ENCODE results near the gene CLSTN1. TPM values are rescaled to one million over a fixed set of nuclear protein-coding genes. Genes with fewer than 3 reads are reported as not detected.

Gene CLSTN1
- polyA plus RNA-seq, 1 experiment, result 34.3 TPM

GRCh38 chr1:9785406-9785805 is 38.4 kb downstream of the CLSTN1 start:
- Histone ChIP-seq H3K4me3 (ENCODE audit: low read depth, low read length) (no peak overlapping the region), H3K36me3 (ENCODE audit: control insufficient read depth, insufficient read depth, low read length) (no peaks in the 10 kb centered on the region), H3K27me3 (ENCODE audit: control insufficient read depth, insufficient read depth, low read length) (no peaks in the 10 kb centered on the region)
- CTCF ChIA-PET, result interaction anchor here (0.7 to 4.2 kb wide), 6 partner anchors 8 to 84 kb away, joined by 3 to 19 read pairs (median 4); no protein-coding TSS in a partner anchor
- no peak for TF ChIP-seq CTCF (IDR thresholded peaks at IDR 0.05; ENCODE audit: insufficient read depth, low read depth, low read length)
- POLR2A ChIA-PET, result interaction anchor here (0.6 kb wide), 1 partner anchor 15 kb away, joined by 4 read pairs; no protein-coding TSS in a partner anchor
- DNase-seq (ENCODE audit: low read depth), result no peak

- POLR2A ChIA-PET, result interaction anchor here (0.6 to 0.9 kb wide), 2 partner anchors 14 to 17 kb away, joined by 3 to 4 read pairs; no protein-coding TSS in a partner anchor
- CTCF ChIA-PET, result interaction anchor here (0.6 to 4.2 kb wide), 9 partner anchors 9 to 84 kb away, joined by 3 to 22 read pairs (median 5); no protein-coding TSS in a partner anchor
- H3K4me3 ChIP-seq (ENCODE audit: low read depth, low read length), result no peak overlapping the region
These were observed 39.1 kb downstream of the CLSTN1 start for GRCh38 chr1:9784508-9785133.

GRCh38 chr1:9782897-9783296 is 40.9 kb downstream of the CLSTN1 start:
- ChIA-PET POLR2A (no interaction called here), CTCF (interaction anchor here (1.0 to 1.2 kb wide), 2 partner anchors 81 to 83 kb away, joined by 3 to 6 read pairs; no protein-coding TSS in a partner anchor)
- Histone ChIP-seq H3K4me3 (ENCODE audit: low read depth, low read length) (no peak overlapping the region), H3K27me3 (ENCODE audit: control insufficient read depth, insufficient read depth, low read length) (no peaks in the 10 kb centered on the region), H3K36me3 (ENCODE audit: control insufficient read depth, insufficient read depth, low read length) (no peaks in the 10 kb centered on the region)
- no peak for DNase-seq (ENCODE audit: low read depth)
- TF ChIP-seq CTCF (IDR thresholded peaks at IDR 0.05; ENCODE audit: insufficient read depth, low read depth, low read length), result no peak

More at GRCh38 chr1:9784508-9785133, 39.1 kb downstream of the CLSTN1 start:
- no peaks in the 10 kb centered on the region for H3K36me3 ChIP-seq (ENCODE audit: control insufficient read depth, insufficient read depth, low read length)
- peak; percentile 66 for TF ChIP-seq CTCF (IDR thresholded peaks at IDR 0.05; ENCODE audit: insufficient read depth, low read depth, low read length)
- no peak for DNase-seq (ENCODE audit: low read depth)
- no peaks in the 10 kb centered on the region for H3K27me3 ChIP-seq (ENCODE audit: control insufficient read depth, insufficient read depth, low read length)

- Histone ChIP-seq H3K36me3 (ENCODE audit: control insufficient read depth, insufficient read depth, low read length) (no peaks in the 10 kb centered on the region), H3K27me3 (ENCODE audit: control insufficient read depth, insufficient read depth, low read length) (no peaks in the 10 kb centered on the region), H3K4me3 (ENCODE audit: low read depth, low read length) (no peak overlapping the region)
- ChIA-PET CTCF (interaction anchor here (1.0 to 1.2 kb wide), 2 partner anchors 81 to 84 kb away, joined by 3 to 6 read pairs; no protein-coding TSS in a partner anchor), POLR2A (no interaction called here)
- TF ChIP-seq CTCF (IDR thresholded peaks at IDR 0.05; ENCODE audit: insufficient read depth, low read depth, low read length), result no peak
- DNase-seq (ENCODE audit: low read depth), result no peak
These were observed 41.5 kb downstream of the CLSTN1 start for GRCh38 chr1:9782116-9782751.

GRCh38 chr1:9780554-9781110 is 43.1 kb downstream of the CLSTN1 start:
- DNase-seq (ENCODE audit: low read depth), result no peak
- ChIA-PET CTCF (no interaction called here), POLR2A (no interaction called here)
- Histone ChIP-seq H3K4me3 (ENCODE audit: low read depth, low read length) (no peak overlapping the region), H3K36me3 (ENCODE audit: control insufficient read depth, insufficient read depth, low read length) (no peaks in the 10 kb centered on the region), H3K27me3 (ENCODE audit: control insufficient read depth, insufficient read depth, low read length) (no peaks in the 10 kb centered on the region)
- no peak for TF ChIP-seq CTCF (IDR thresholded peaks at IDR 0.05; ENCODE audit: insufficient read depth, low read depth, low read length)
